ENCODE data around the gene IL7R. TPM values are rescaled to one million over a fixed set of nuclear protein-coding genes. Genes with fewer than 3 reads are reported as not detected.
"Not testable (repeated sequence)": the region's sequence is repeated elsewhere in the genome, so short reads cannot be mapped to it uniquely, and the experiment has no call there.

The IL7R gene
- total RNA-seq, 1 donor from 2014 or later: 6.6 TPM

GRCh38 chr5:35886381-35886780 lies 29.7 kb downstream of the IL7R start:
- no peaks in the 10 kb centered on the region for H3K36me3 ChIP-seq

GRCh38 chr5:35887321-35888100 lies 30.8 kb downstream of the IL7R start:
- Histone ChIP-seq H3K9me3 (no peaks in the 10 kb centered on the region), H3K4me3 (no peak overlapping the region)

More at GRCh38 chr5:35886381-35886780, 29.7 kb downstream of the IL7R start:
- intact Hi-C loops (cut with DNase I): no loop called here
- no peaks in the 10 kb centered on the region for H3K27me3 ChIP-seq
- no peak overlapping the region for H3K4me3 ChIP-seq
- TF ChIP-seq CTCF (IDR thresholded peaks at IDR 0.05): no peak
- no peak for DNase-seq (ENCODE audit: low spot score in 2 of 2)
- H3K4me1 ChIP-seq: no peaks in the 10 kb centered on the region
- H3K27ac ChIP-seq: no peak overlapping the region
- no peaks in the 10 kb centered on the region for H3K9me3 ChIP-seq

GRCh38 chr5:35890021-35891020 lies 33.6 kb downstream of the IL7R start:
- DNase-seq (ENCODE audit: low spot score in 2 of 2): no peak
- no peaks in the 10 kb centered on the region for H3K9me3 ChIP-seq
- no peak for TF ChIP-seq CTCF (IDR thresholded peaks at IDR 0.05)
- no peak overlapping the region for H3K27ac ChIP-seq
- no peaks in the 10 kb centered on the region for H3K4me1 ChIP-seq
- no peak overlapping the region for H3K4me3 ChIP-seq
- intact Hi-C loops (cut with DNase I): no loop called here
- no peaks in the 10 kb centered on the region for H3K27me3 ChIP-seq
- no peaks in the 10 kb centered on the region for H3K36me3 ChIP-seq

More at GRCh38 chr5:35887321-35888100, 30.8 kb downstream of the IL7R start:
- no peaks in the 10 kb centered on the region for H3K27me3 ChIP-seq
- no peak for TF ChIP-seq CTCF (IDR thresholded peaks at IDR 0.05)
- H3K4me1 ChIP-seq: no peaks in the 10 kb centered on the region
- no peaks in the 10 kb centered on the region for H3K36me3 ChIP-seq
- intact Hi-C loops (cut with DNase I): no loop called here
- H3K27ac ChIP-seq: no peak overlapping the region
- DNase-seq (ENCODE audit: low spot score in 2 of 2): no peak

- intact Hi-C loops (cut with DNase I); DNase-seq (ENCODE audit: low spot score in 2 of 2); H3K4me3 ChIP-seq; H3K27ac ChIP-seq; H3K36me3 ChIP-seq; H3K4me1 ChIP-seq; H3K9me3 ChIP-seq; H3K27me3 ChIP-seq: not testable (repeated sequence)
These were observed 36.1 kb downstream of the IL7R start for GRCh38 chr5:35892799-35893198.

GRCh38 chr5:35894131-35894530 lies 37.4 kb downstream of the IL7R start:
- no peak for TF ChIP-seq CTCF (IDR thresholded peaks at IDR 0.05)
- Histone ChIP-seq H3K4me1 (no peaks in the 10 kb centered on the region), H3K27me3 (no peaks in the 10 kb centered on the region), H3K4me3 (no peak overlapping the region), H3K36me3 (no peaks in the 10 kb centered on the region), H3K9me3 (no peaks in the 10 kb centered on the region), H3K27ac (no peak overlapping the region)
- no peak for DNase-seq (ENCODE audit: low spot score in 2 of 2)
- intact Hi-C loops (cut with DNase I): no loop called here
